Transverse colon (tissue), 4 donors: ENCODE data around the gene SYNPO2. TPM values are rescaled to one million over a fixed set of nuclear protein-coding genes. Genes with fewer than 3 reads are reported as not detected.

ENCODE experiments used
- DNase-seq: peaks from one replicate; pipeline ENCODE4 v3.0.0-alpha.2; 2019
- H3K27ac ChIP-seq, 4 donors: fragments of 200-600 bp; sonication (generic); 2 replicates each; pipeline ENCODE4 v1.5.1; 2016 to 2018; ENCODE audit warnings: inconsistent platforms in 4 of 4
- H3K27me3 ChIP-seq: fragments of 200-600 bp; sonication (generic); 2 replicates; pipeline ENCODE4 v1.5.1; 2017; ENCODE audit warnings: inconsistent platforms
- H3K36me3 ChIP-seq, 4 donors: fragments of 200-600 bp; sonication (generic); 2 replicates each; pipeline ENCODE4 v1.5.1; 2017 to 2019; ENCODE audit warnings: inconsistent platforms in 4 of 4
- H3K4me1 ChIP-seq, 4 donors: fragments of 200-600 bp; sonication (generic); 2 replicates each; pipeline ENCODE4 v1.5.1; 2017 to 2020; ENCODE audit warnings: inconsistent platforms in 4 of 4
- H3K4me3 ChIP-seq, 4 donors: fragments of 200-600 bp; sonication (generic); 1 replicate in 1 of 4; 2 replicates in 3 of 4; pipeline versions ENCODE4 v1.5.1 to v1.6.1; 2017 to 2019; ENCODE audit warnings: inconsistent platforms in 4 of 4
- H3K9me3 ChIP-seq, 2 donors: fragments of 200-600 bp; sonication (generic); 2 replicates each; pipeline ENCODE4 v1.5.1; 2017 to 2019; ENCODE audit warnings: inconsistent platforms in 2 of 2
- CTCF ChIP-seq, 5 experiments: fragments of 200-600 bp in 3 of 5; fragments of 450-650 bp in 2 of 5; sonication (generic) in 3 of 5; IDR thresholded peaks; 1 replicate in 2 of 5; 2 replicates in 3 of 5; pipeline ENCODE4 v1.5.1; 2016 to 2017; ENCODE audit warnings: antibody characterized with exemption in 5 of 5, inconsistent platforms in 3 of 5, mild to moderate bottlenecking in 2 of 5, moderate library complexity in 1 of 5
- EP300 ChIP-seq: sonication (generic); formaldehyde crosslinking; IDR thresholded peaks from one replicate; pipeline ENCODE4 v1.6.1; 2017; ENCODE audit warnings: antibody characterized with exemption, low read depth
- POLR2A ChIP-seq: fragments of 450-650 bp; IDR thresholded peaks from one replicate; pipeline ENCODE4 v1.6.1; 2016; ENCODE audit warnings: antibody characterized with exemption, mild to moderate bottlenecking, moderate library complexity
- POLR2AphosphoS5 ChIP-seq, 3 donors: sonication (generic); formaldehyde crosslinking; IDR thresholded peaks; one replicate each; pipeline ENCODE4 v1.6.1; 2016; ENCODE audit warnings: antibody characterized with exemption in 3 of 3
- WGBS, 2 donors: methylation state at CpG; one replicate each; pipeline ENCODE4 v1.1.5; 2018; ENCODE audit warnings: low coverage in 1 of 2; 5-methylcytosine and 5-hydroxymethylcytosine counted together
- in situ Hi-C, 4 donors: fragments of 200-750 bp; cut with MboI; loops; one replicate each; pipeline versions ENCODE4 v1.15.0 to v1.15.1; 2017; ENCODE audit warnings: low sequenced_read_pairs in 3 of 4, low pct_ligation_motif_present in 1 of 4, low pct_unique_long_range_greater_than_20kb in 1 of 4
- intact Hi-C: fragments of 100-400 bp; cut with DNase I; formaldehyde crosslinking; loops from one replicate; pipeline ENCODE4 v1.15.1; 2023; ENCODE audit warnings: low total_unique reads
- total RNA-seq, 4 donors: library from RNA; depleted of rRNA; stranded (reverse); fragments of >200 nt; gene quantifications; one replicate each; pipeline ENCODE4 v1.1.0, GENCODE V29; 2016

SYNPO2 gene
- total RNA-seq, 4 donors from 2014 or later = 99.7 to 400 (median 145) TPM

DNA sequence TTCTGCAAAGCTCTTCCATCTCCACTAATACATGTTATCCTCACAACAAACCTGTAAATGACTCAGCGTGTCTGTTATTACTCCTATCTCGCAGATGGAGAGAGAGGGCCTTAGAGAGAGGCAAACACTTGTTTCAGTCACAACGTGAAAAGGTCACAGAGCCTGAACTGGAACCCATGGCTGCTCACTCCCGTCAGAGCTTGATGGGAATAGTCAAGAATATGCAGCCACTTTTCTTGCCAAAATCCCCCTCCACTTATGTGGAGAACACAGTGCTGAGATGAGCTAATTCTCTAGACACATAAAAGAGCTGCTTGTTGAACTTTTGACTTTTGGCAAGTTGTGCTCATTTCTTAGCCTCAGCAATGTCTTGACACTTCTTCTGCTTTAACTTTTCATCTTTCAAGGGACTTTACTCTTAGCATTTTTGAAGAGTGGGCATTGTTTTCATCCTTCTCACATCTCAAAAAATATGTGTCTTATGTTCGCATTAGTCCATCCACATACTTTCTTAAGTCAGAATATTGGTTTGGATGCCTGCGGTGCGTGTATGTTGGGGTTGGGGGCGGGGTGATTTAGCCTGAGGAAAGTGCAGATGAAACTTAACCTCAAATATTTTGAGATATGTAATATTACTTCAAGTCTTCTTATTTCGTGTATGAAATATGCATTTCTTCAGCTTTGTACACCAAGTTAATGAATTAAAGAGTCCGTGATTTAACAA is 69.2 kb downstream of the SYNPO2 start:
- 66 to 77% methylated on average over 8 to 10 of the region's 10 CpGs for WGBS, 2 donors
- H3K4me3 ChIP-seq = no peak overlapping the region
- no peaks in the 10 kb centered on the region for H3K36me3 ChIP-seq
- intact Hi-C loops = no loop called here
- no peaks in the 10 kb centered on the region for H3K27me3 ChIP-seq
- no peaks in the 10 kb centered on the region for H3K9me3 ChIP-seq
- TF ChIP-seq POLR2A = no peak
- peak in 1 of 3 donors; percentile 27 for TF ChIP-seq POLR2AphosphoS5 (IDR thresholded peaks at IDR 0.05)
- no peak for TF ChIP-seq CTCF (IDR thresholded peaks at IDR 0.05)
- TF ChIP-seq EP300 = no peak
- no peak for DNase-seq
- H3K4me1 ChIP-seq = peaks cover 3 to 31% (median 6%) of the 10 kb centered on the region in 4 donors
- in situ Hi-C loops = no loop called here
- peak overlapping the region; percentile 34 to 73 (median 62) for H3K27ac ChIP-seq

DNA sequence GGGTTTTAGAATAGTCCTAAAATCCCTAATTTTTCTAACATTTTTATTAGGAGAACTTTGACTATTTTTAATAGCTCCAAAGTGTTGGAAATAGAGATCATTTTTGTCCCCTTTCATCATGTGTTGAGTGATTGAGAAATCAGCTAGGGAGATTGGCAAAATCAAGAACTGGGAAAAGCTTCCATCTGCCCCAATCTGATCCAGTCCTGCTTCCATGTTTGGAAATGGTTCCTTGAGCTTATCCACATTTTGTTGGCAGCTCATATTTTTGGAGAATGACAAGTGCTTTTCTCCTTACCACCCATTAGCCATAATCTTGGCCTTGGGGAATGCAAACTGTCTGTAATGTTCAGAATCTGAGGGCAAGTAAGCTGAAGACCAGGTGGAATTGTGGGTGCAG is 73.9 kb downstream of the SYNPO2 start:
- Histone ChIP-seq H3K27ac (peak overlapping the region; percentile 34 to 88 (median 54)), H3K9me3 (no peaks in the 10 kb centered on the region), H3K4me3 (no peak overlapping the region), H3K36me3 (no peaks in the 10 kb centered on the region), H3K27me3 (no peaks in the 10 kb centered on the region), H3K4me1 (peaks cover 4 to 45% (median 8%) of the 10 kb centered on the region in 4 donors)
- in situ Hi-C loops (no loop called here), intact Hi-C loops (loop anchor here (10.0 kb wide), 1 partner anchor 68 kb away; no protein-coding TSS in a partner anchor)
- TF ChIP-seq POLR2A (no peak), POLR2AphosphoS5 (IDR thresholded peaks at IDR 0.05) (no peak), CTCF (IDR thresholded peaks at IDR 0.05) (no peak), EP300 (no peak)
- no peak for DNase-seq

DNA sequence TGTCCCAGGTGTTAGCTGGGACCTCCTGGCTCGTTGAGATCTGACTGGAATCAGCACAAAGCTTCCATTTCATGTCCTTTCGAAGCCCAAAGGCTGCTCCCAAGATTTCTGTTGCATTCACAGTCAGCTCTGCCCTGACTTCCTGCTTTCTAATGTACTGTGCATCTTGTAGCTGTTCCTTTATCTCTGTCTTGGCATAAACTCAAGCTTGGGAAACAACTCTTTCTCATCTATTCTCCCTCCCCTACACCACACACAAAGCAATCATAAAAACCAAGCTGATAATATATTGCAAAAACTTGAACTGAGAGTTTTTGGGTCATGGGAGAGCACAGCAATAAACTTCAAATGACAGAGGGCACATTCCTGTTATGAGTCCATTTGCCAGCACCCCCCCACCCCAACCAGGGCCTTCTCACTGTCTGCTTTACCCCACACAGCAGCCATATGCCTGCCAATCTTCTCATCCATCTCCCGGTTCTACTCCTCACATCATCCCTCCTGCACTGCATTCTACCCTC is 76.3 kb downstream of the SYNPO2 start:
- TF ChIP-seq POLR2AphosphoS5 (IDR thresholded peaks at IDR 0.05) = peak in 2 of 3 donors; percentile 40 to 48
- TF ChIP-seq CTCF (IDR thresholded peaks at IDR 0.05) = no peak
- intact Hi-C loops = loop anchor here (5.0 to 10.0 kb wide), 3 partner anchors 70 to 223 kb away; partner anchors contain the start of gene SEC24D
- in situ Hi-C loops = no loop called here
- peak overlapping the region; percentile 82 to 88 (median 86) for H3K27ac ChIP-seq
- H3K36me3 ChIP-seq = no peaks in the 10 kb centered on the region
- 44 to 47% methylated on average over 2 to 3 of the region's 3 CpGs for WGBS, 2 donors
- DNase-seq = no peak
- no peak overlapping the region for H3K4me3 ChIP-seq
- H3K9me3 ChIP-seq = no peaks in the 10 kb centered on the region
- peaks cover 17 to 64% (median 24%) of the 10 kb centered on the region in 4 donors for H3K4me1 ChIP-seq
- no peaks in the 10 kb centered on the region for H3K27me3 ChIP-seq

DNA sequence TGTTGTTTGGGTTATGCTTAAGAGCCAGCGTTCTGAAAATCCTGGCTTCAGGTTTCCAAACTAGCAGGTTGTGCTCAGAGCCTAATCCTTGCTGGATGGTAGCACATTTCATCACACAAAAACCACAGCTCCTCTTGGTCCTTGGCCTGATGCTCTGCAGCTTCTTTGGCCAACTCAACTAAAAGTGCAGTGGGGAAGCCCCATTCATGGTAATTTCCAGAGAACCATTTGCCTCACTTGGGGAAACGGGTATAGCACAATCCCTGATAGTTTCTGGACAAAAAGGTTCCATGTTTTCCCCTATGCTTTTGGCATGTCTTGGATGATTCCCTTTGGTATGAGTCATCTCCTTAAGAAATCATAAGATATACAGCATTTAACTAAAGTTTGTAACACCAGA is 78.7 kb downstream of the SYNPO2 start:
- WGBS, 2 donors = 52% methylated on average over 2 of the region's 2 CpGs; no CpG with 5 or more reads in 1 of the 2 donors
- intact Hi-C loops = loop anchor here (5.0 to 10.0 kb wide), 3 partner anchors 73 to 225 kb away; partner anchors contain the start of gene SEC24D

More for the DNA sequence above, 78.7 kb downstream of the SYNPO2 start:
- Histone ChIP-seq H3K27ac (peak overlapping the region; percentile 82 to 88 (median 86)), H3K36me3 (no peaks in the 10 kb centered on the region), H3K4me1 (peaks cover 17 to 61% (median 24%) of the 10 kb centered on the region in 4 donors), H3K4me3 (no peak overlapping the region), H3K27me3 (no peaks in the 10 kb centered on the region), H3K9me3 (no peaks in the 10 kb centered on the region)
- DNase-seq = no peak
- TF ChIP-seq EP300 = no peak
- TF ChIP-seq POLR2A = no peak
- TF ChIP-seq CTCF (IDR thresholded peaks at IDR 0.05) = no peak
- no peak for TF ChIP-seq POLR2AphosphoS5 (IDR thresholded peaks at IDR 0.05)
- in situ Hi-C loops = no loop called here
